Coronary artery (tissue), 2 donors: ENCODE measurements around the gene RIPPLY3.

ENCODE experiments used
- DNase-seq: peaks from one replicate; pipeline ENCODE4 v3.0.0-alpha.2; 2017; ENCODE audit warnings: low spot score
- H3K27ac ChIP-seq, 2 donors: fragments of 200-600 bp; sonication (generic); one replicate each; pipeline ENCODE4 v1.5.1; 2016 to 2019
- H3K4me3 ChIP-seq: fragments of 200-600 bp; sonication (generic); 2 replicates; pipeline ENCODE4 v1.5.1; 2016; ENCODE audit warnings: mild to moderate bottlenecking, moderate library complexity
- TF ChIP-seq, protein P1 (sequence below): fragments of 200-600 bp; sonication (generic); IDR thresholded peaks from one replicate; pipeline ENCODE4 v1.5.1; 2019; ENCODE audit warnings: antibody characterized with exemption

The RIPPLY3 gene, protein sequence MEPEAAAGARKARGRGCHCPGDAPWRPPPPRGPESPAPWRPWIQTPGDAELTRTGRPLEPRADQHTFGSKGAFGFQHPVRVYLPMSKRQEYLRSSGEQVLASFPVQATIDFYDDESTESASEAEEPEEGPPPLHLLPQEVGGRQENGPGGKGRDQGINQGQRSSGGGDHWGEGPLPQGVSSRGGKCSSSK

GRCh38 chr21:37006486-37007291 is at the start of gene RIPPLY3:
RIPPLY3 (plus strand) TSS chr21:37006702; CDS start chr21:37006773, 71 bp downstream.
- DNase-seq, result no peak

GRCh38 chr21:36959020-36959835 is 47.3 kb upstream of the RIPPLY3 start:
- H3K4me3 ChIP-seq, result no peak overlapping the region
- TF ChIP-seq, protein P1, sequence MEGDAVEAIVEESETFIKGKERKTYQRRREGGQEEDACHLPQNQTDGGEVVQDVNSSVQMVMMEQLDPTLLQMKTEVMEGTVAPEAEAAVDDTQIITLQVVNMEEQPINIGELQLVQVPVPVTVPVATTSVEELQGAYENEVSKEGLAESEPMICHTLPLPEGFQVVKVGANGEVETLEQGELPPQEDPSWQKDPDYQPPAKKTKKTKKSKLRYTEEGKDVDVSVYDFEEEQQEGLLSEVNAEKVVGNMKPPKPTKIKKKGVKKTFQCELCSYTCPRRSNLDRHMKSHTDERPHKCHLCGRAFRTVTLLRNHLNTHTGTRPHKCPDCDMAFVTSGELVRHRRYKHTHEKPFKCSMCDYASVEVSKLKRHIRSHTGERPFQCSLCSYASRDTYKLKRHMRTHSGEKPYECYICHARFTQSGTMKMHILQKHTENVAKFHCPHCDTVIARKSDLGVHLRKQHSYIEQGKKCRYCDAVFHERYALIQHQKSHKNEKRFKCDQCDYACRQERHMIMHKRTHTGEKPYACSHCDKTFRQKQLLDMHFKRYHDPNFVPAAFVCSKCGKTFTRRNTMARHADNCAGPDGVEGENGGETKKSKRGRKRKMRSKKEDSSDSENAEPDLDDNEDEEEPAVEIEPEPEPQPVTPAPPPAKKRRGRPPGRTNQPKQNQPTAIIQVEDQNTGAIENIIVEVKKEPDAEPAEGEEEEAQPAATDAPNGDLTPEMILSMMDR, result no peak
- no peak overlapping the region for H3K27ac ChIP-seq
- no peak for DNase-seq

More at GRCh38 chr21:37006486-37007291, at the start of gene RIPPLY3:
- H3K27ac ChIP-seq, result no peak within 1 kb of the TSS
- TF ChIP-seq, protein P1, result no peak
- H3K4me3 ChIP-seq, result peak within 1 kb of the TSS; percentile 70

DNA sequence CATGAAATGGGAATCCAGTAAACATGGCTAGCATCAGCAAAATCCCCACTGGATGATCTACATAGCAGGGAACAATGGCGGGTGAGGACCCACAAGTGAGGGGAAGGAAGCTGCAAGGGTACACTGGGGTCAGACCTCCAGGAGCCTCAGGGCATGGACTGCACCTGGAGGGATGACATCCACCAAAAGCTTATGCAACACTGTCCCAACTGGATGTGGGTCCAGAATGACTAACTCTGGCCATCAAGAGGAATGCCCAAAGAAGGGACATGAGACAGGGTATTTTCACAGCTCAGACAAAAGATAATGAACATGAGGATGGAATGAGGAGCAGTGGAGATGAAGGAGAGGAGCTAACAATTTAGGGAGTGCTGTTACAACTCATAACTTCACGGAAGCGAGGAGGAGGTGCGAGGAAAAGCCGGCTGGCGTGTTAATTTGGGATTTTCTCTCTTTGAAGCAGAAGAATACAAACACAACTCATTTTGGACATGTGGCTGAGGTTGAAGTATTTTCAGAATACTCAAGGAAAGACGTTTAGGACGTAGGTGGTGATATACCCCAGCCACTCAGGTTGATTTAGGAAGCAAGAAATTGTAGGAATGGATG is 45.7 kb upstream of the RIPPLY3 start:
- no peak for DNase-seq
- Histone ChIP-seq H3K4me3 (no peak overlapping the region), H3K27ac (no peak overlapping the region)
- TF ChIP-seq, protein P1, result no peak

DNA sequence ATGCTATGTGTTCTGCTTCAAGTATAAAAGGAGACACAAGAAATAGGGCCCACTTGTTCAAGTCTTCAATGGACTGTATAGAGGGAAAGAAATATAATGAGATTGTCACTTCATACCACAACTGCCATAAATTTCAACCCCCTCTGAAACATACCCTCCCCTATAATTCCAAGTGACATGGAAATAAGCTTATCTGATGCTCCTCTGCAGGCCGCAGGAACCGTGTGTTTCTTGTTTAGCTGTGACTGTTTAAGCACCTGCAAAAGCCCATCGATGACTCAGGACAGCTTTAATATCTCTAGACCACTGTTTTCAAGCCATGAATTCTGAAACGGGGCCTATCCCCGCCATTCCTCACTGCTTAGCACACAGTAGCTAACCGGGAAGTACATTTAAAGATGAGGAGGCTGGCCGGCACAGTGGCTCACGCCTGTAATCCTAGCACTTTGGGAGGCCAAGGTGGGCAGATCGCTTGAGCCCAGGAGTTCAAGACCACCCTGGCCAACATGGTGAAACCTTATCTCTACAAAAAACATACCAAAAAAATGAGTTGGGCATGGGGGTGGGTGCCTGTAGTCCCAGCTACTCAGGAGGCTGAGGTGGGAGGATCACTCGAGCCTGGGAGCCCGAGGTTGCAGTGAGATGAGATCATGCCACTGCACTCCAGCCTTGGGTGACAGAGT is 44.3 kb upstream of the RIPPLY3 start:
- no peak for DNase-seq
- TF ChIP-seq, protein P1, result no peak
- no peak overlapping the region for H3K27ac ChIP-seq
- no peak overlapping the region for H3K4me3 ChIP-seq

DNA sequence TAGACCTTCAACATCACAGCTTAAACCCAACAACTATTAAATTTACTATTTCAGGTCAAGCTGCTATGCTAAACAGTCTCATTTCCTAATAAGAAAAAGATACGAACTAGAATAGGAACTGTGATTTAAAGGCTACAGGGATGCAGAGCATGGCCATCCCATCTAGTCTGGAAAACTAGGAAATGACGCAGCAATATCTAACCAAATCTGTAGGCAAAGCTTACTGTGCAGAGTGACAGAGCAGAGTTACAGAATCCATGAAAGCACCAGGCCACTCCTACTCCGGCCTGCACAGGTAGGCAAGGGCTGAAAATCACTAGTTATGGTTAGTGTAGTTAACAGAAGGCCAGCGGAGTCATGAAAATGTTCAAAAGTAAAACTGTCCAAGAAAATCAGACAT is 42.1 kb upstream of the RIPPLY3 start:
- TF ChIP-seq, protein P1, result no peak
- Histone ChIP-seq H3K4me3 (no peak overlapping the region), H3K27ac (no peak overlapping the region)
- DNase-seq, result no peak
